GM23338 (cell line): ENCODE measurements around the gene KIF4A.

ENCODE experiments used
- CREB1 ChIP-seq: fragments of 250-450 bp; sonication (Bioruptor Pico); IDR thresholded peaks from 2 replicates; pipeline ENCODE4 v1.5.0; 2020; ENCODE audit warnings: low read depth, mild to moderate bottlenecking, moderate library complexity
- EZH2 ChIP-seq: fragments of 200-600 bp; sonication (generic); IDR thresholded peaks from one replicate; pipeline ENCODE4 v1.8.0; 2017; ENCODE audit warnings: antibody characterized with exemption, mild to moderate bottlenecking, low read depth; ENCODE audit not compliant: unreplicated experiment
- ZNF114 ChIP-seq: fragments of 250-450 bp; sonication (Bioruptor Pico); IDR thresholded peaks from 2 replicates; pipeline ENCODE4 v1.5.0; 2020; ENCODE audit warnings: mild to moderate bottlenecking, moderate library complexity
- TF ChIP-seq, protein P1 (sequence below), 2 experiments: fragments of 200-600 bp in 1 of 2; sonication (generic) in 1 of 2; conservative IDR thresholded peaks; 2 replicates each; pipeline versions ENCODE4 v1.5.1 to v1.6.1; 2016 to 2017; ENCODE audit warnings: antibody characterized with exemption in 2 of 2, low read depth in 2 of 2, mild to moderate bottlenecking in 2 of 2, moderate library complexity in 1 of 2
- TF ChIP-seq, protein P2 (sequence below): IDR thresholded peaks from 2 replicates; pipeline ENCODE4 v1.6.1; 2016; ENCODE audit warnings: antibody characterized with exemption
- TF ChIP-seq, protein P3 (sequence below): IDR thresholded peaks from one replicate; pipeline ENCODE4 v1.6.1; 2018; ENCODE audit warnings: antibody characterized with exemption; ENCODE audit not compliant: unreplicated experiment

DNA sequence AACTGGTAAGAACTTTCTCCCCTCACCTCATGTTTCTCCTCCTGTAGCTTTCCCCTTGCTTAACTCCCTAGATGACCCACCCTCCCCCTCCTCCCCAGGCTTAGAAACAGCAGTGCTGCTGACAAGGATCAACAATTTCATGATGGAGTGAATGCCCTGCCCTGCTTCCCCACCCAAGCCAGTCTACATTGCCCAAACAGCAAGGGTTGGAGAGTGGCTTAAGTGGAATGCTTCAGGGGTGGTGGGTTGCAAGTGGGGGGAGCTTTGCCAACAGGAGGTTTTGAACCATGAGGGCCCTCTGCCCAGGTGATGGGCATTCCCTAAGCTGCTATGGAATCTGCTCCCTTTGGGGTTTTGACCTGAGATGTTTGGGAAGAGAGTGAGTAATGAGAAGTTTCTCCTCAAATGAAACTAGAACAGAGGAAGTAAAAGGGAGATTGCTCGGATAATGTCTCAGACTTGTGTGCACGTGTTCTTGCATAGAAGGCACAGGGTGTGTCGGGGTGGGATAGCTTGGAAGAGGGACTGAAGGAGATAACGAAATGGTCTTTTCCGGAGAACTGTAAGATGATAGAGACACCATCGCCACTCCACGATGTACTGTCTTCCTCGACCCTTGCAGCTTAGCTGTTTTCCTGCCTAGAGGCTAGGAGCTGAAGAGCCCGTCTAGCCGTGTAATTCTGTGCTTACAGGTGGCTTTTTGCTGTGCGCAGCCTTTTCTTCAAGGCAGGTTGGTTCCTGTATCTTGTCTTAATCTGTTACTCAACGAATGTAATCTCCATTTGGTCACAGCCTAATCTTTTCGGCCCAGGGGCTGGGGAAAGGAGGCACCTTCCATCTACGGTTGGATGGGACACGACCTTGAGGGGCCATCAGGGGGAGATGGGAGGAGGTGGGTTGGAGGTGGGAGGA lies 143.3 kb downstream of the KIF4A start:
- TF ChIP-seq, protein P1, sequence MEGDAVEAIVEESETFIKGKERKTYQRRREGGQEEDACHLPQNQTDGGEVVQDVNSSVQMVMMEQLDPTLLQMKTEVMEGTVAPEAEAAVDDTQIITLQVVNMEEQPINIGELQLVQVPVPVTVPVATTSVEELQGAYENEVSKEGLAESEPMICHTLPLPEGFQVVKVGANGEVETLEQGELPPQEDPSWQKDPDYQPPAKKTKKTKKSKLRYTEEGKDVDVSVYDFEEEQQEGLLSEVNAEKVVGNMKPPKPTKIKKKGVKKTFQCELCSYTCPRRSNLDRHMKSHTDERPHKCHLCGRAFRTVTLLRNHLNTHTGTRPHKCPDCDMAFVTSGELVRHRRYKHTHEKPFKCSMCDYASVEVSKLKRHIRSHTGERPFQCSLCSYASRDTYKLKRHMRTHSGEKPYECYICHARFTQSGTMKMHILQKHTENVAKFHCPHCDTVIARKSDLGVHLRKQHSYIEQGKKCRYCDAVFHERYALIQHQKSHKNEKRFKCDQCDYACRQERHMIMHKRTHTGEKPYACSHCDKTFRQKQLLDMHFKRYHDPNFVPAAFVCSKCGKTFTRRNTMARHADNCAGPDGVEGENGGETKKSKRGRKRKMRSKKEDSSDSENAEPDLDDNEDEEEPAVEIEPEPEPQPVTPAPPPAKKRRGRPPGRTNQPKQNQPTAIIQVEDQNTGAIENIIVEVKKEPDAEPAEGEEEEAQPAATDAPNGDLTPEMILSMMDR (conservative IDR thresholded peaks at IDR 0.05; ENCODE audit: low read depth in 2 of 2): no peak
- TF ChIP-seq, protein P2, sequence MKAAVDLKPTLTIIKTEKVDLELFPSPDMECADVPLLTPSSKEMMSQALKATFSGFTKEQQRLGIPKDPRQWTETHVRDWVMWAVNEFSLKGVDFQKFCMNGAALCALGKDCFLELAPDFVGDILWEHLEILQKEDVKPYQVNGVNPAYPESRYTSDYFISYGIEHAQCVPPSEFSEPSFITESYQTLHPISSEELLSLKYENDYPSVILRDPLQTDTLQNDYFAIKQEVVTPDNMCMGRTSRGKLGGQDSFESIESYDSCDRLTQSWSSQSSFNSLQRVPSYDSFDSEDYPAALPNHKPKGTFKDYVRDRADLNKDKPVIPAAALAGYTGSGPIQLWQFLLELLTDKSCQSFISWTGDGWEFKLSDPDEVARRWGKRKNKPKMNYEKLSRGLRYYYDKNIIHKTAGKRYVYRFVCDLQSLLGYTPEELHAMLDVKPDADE: no peak
- TF ChIP-seq CREB1: no peak
- TF ChIP-seq EZH2: no peak
- no peak for TF ChIP-seq ZNF114
- TF ChIP-seq, protein P3, sequence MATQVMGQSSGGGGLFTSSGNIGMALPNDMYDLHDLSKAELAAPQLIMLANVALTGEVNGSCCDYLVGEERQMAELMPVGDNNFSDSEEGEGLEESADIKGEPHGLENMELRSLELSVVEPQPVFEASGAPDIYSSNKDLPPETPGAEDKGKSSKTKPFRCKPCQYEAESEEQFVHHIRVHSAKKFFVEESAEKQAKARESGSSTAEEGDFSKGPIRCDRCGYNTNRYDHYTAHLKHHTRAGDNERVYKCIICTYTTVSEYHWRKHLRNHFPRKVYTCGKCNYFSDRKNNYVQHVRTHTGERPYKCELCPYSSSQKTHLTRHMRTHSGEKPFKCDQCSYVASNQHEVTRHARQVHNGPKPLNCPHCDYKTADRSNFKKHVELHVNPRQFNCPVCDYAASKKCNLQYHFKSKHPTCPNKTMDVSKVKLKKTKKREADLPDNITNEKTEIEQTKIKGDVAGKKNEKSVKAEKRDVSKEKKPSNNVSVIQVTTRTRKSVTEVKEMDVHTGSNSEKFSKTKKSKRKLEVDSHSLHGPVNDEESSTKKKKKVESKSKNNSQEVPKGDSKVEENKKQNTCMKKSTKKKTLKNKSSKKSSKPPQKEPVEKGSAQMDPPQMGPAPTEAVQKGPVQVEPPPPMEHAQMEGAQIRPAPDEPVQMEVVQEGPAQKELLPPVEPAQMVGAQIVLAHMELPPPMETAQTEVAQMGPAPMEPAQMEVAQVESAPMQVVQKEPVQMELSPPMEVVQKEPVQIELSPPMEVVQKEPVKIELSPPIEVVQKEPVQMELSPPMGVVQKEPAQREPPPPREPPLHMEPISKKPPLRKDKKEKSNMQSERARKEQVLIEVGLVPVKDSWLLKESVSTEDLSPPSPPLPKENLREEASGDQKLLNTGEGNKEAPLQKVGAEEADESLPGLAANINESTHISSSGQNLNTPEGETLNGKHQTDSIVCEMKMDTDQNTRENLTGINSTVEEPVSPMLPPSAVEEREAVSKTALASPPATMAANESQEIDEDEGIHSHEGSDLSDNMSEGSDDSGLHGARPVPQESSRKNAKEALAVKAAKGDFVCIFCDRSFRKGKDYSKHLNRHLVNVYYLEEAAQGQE: no peak
